HG02852 (cell line): ENCODE data around the gene ABCB11.
"Not testable (repeated sequence)": the region's sequence is repeated elsewhere in the genome, so short reads cannot be mapped to it uniquely, and the experiment has no call there.

Source experiments
- ATAC-seq: cut with Tn5 transposase; IDR thresholded peaks from one replicate; pipeline ENCODE4 v1.9.1; 2021; ENCODE audit warnings: mild to moderate bottlenecking, moderate library complexity; ENCODE audit not compliant: unreplicated experiment

ABCB11 gene

DNA sequence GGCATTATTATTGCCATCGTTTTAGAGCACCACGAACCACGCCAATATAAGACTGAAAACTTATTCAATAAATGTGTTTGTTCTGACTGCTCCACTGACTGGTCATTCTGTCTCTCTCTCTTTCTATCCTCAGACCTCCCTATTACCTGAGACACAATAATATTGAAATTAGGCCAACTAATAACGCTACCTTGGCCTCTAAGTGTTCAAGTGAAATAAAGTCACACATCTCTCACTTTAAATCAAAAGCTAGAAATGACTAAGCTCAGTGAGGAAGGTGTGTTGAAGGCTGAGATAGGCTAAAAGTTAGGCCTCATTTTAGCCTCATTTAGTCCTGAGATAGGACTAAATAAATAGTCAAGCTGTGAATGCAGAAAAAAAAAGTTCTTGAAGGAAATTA is 91.2 kb downstream of the ABCB11 start:
- ATAC-seq, result peak; percentile 91

GRCh38 chr2:168939061-168939460 is 92.1 kb downstream of the ABCB11 start:
- ATAC-seq, result no peak

- no peak for ATAC-seq
Measured at GRCh38 chr2:168935810-168936581, 95.1 kb downstream of the ABCB11 start.

- no peak for ATAC-seq
Measured at GRCh38 chr2:168934826-168935225, 96.3 kb downstream of the ABCB11 start.

GRCh38 chr2:168932174-168932573 is 99.0 kb downstream of the ABCB11 start:
- ATAC-seq, result not testable (repeated sequence)

DNA sequence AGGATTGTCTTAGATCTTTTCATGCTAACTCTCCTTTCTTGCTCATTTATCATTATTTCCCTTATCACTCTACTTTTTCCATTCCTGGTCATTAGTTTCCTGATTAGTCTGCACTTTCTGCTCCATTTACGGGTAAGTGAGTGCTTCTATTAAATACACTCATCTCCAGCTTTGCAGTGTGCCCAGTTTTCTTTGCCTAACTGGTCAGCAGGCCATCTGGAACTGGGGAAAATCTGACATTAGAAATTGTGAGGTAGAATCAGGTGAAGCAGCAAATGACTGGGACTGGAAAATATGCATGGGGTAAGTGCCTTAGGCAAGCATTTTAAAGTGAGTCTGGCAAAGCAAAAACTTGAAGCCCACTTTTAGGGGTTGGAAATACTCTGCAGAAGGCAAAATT is 100.9 kb downstream of the ABCB11 start:
- no peak for ATAC-seq

DNA sequence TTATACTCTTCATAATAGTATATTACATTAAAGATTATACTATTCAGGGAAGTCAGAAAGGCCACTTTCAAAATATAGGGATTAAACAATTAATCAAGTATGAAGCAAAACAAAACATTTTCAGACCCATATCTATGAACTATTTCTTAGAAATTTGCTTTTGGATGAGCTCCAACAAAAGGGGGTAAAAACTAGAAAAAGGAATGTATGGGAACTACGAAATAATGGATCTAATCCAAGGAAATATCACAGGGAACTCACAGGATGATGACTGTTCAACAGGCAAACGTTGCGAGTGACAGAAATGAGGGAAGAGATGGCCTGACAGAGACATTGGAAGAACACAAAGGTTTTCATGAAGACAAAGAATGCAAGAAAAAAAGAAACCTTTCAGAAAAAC is 102.1 kb downstream of the ABCB11 start:
- no peak for ATAC-seq

GRCh38 chr2:168928113-168928831 is 102.9 kb downstream of the ABCB11 start:
- ATAC-seq, result no peak

DNA sequence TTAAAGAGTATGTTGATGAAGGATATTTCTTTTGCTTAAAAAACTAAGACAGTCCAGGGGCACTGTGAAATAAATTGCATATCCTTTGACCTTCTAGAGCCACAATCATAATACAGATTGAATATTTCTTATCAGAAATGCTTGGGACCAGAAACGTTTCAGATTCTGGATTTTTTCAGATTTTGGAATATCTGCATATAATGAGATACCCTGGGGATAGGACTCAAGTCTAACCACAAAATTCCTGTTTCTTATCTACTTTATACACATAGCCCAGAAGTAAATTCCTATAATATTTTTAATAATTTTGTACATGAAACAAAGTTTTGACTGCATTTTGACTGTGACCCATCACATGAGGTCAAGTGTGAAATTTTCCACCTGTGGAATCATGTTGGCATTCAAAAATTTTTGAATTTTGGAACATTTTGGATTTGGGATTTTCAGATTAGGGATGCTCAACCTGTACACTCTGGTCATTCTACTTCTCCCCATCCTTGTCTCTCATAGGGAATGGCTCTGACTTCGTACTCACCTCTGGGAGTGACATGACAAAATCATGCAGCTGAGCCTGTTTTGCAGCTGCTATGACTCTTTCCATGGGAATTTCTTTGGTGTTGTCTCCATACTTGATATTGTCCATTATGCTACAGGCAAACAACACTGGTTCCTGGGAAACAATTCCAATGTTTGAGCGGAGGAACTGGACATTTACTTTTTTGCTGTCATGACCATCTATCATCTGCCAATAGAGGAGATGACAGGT is 104.3 kb downstream of the ABCB11 start:
- ATAC-seq, result no peak

- ATAC-seq, result no peak
Measured at GRCh38 chr2:168920504-168921157, 110.5 kb downstream of the ABCB11 start.

- ATAC-seq, result no peak
Measured at GRCh38 chr2:168916331-168916675, 114.8 kb downstream of the ABCB11 start.

GRCh38 chr2:168915441-168916330 is 115.4 kb downstream of the ABCB11 start:
- ATAC-seq, result no peak

- ATAC-seq, result no peak
Measured at GRCh38 chr2:168913495-168913894, 117.6 kb downstream of the ABCB11 start.

GRCh38 chr2:168912901-168913369 is 118.2 kb downstream of the ABCB11 start:
- ATAC-seq, result no peak

DNA sequence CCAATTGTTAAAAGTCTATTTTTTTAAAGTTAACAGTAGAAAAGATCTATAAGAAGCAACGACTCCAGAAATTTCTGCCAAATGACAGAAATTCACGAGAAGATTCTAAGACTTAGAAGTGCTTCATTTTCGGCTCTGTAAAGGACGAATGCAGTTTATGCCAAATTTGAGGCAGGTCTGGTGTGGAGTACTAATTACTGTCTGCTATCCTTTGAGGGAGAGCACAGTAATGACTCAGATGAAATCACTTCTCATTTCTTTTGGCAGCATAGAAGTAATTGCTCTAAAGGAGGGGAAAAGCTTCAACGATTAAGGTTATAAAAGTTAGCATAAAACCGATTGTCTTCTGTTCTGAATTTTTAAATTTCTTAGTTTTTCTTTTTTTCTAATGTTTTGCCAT is 118.7 kb downstream of the ABCB11 start:
- ATAC-seq, result no peak

- ATAC-seq, result no peak
Measured at GRCh38 chr2:168910330-168910729, 120.8 kb downstream of the ABCB11 start.

- no peak for ATAC-seq
Measured at GRCh38 chr2:168907940-168908662, 123.0 kb downstream of the ABCB11 start.

DNA sequence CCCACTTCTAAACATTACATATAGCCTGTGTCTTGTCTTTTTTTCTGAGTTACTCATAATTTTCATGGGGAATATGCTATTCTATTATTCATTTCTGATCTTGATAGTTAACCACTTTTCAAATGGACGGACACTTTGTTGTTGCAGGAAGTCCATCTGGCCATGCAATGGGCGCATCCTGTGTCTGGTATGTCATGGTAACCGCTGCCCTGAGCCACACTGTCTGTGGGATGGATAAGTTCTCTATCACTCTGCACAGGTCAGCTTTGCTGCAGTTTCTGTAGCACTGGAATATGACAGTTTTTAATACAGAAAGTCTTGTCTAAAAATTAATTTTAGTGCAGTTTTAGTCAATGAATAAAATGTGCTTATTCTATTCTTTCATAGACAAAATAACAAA is 126.8 kb downstream of the ABCB11 start:
- ATAC-seq, result no peak

- no peak for ATAC-seq
Measured at GRCh38 chr2:168903888-168904287, 127.2 kb downstream of the ABCB11 start.
